T-helper 22 cell (primary cell): ENCODE data around the gene ACTA2.

Experiments used
- DNase-seq: peaks from one replicate; pipeline ENCODE4 v3.0.0-alpha.2; 2020; ENCODE audit warnings: low read depth

Gene ACTA2

GRCh38 chr10:88952647-88953111, at the start of gene ACTA2:
Gene ACTA2 (minus strand): TSS chr10:88952773. CDS start chr10:88948930, 3,843 bp downstream.
- no peak for DNase-seq

GRCh38 chr10:89001729-89002072, 49.1 kb upstream of the ACTA2 start:
- DNase-seq: no peak

GRCh38 chr10:89001024-89001728, 48.6 kb upstream of the ACTA2 start:
- no peak for DNase-seq

- no peak for DNase-seq
Observed at GRCh38 chr10:88999625-89000024, 47.1 kb upstream of the ACTA2 start.

- no peak for DNase-seq
Observed at GRCh38 chr10:88996927-88997326, 44.4 kb upstream of the ACTA2 start.

- DNase-seq: no peak
Observed at GRCh38 chr10:88995156-88995876, 42.7 kb upstream of the ACTA2 start.

- DNase-seq: no peak
Observed at GRCh38 chr10:88994019-88994418, 41.4 kb upstream of the ACTA2 start.

- DNase-seq: no peak
Observed at GRCh38 chr10:88992921-88993524, 40.5 kb upstream of the ACTA2 start.

- DNase-seq: no peak
Observed at GRCh38 chr10:88991899-88992320, 39.3 kb upstream of the ACTA2 start.

GRCh38 chr10:88991161-88991898, 38.8 kb upstream of the ACTA2 start:
- DNase-seq: peak; percentile 46

- peak; percentile 88 for DNase-seq
Observed at GRCh38 chr10:88990384-88991160, 38.0 kb upstream of the ACTA2 start, which contains the start of gene FAS. Gene FAS (plus strand): TSS chr10:88990798. CDS start chr10:88990877, 79 bp downstream.

GRCh38 chr10:88989824-88990383, 37.3 kb upstream of the ACTA2 start:
- DNase-seq: no peak

GRCh38 chr10:88989423-88989822, 36.9 kb upstream of the ACTA2 start:
- no peak for DNase-seq

- DNase-seq: no peak
Observed at GRCh38 chr10:88987840-88988239, 35.3 kb upstream of the ACTA2 start.

GRCh38 chr10:88987243-88987725, 34.7 kb upstream of the ACTA2 start:
- no peak for DNase-seq

- no peak for DNase-seq
Observed at GRCh38 chr10:88986549-88987242, 34.1 kb upstream of the ACTA2 start.

GRCh38 chr10:88984525-88984924, 32.0 kb upstream of the ACTA2 start:
- no peak for DNase-seq

- DNase-seq: no peak
Observed at GRCh38 chr10:88983939-88984338, 31.4 kb upstream of the ACTA2 start.

GRCh38 chr10:88983206-88983605, 30.6 kb upstream of the ACTA2 start:
- DNase-seq: no peak

GRCh38 chr10:88982366-88982765, 29.8 kb upstream of the ACTA2 start:
- DNase-seq: no peak
